ENCODE results near the gene NACC2.

Gene NACC2

DNA sequence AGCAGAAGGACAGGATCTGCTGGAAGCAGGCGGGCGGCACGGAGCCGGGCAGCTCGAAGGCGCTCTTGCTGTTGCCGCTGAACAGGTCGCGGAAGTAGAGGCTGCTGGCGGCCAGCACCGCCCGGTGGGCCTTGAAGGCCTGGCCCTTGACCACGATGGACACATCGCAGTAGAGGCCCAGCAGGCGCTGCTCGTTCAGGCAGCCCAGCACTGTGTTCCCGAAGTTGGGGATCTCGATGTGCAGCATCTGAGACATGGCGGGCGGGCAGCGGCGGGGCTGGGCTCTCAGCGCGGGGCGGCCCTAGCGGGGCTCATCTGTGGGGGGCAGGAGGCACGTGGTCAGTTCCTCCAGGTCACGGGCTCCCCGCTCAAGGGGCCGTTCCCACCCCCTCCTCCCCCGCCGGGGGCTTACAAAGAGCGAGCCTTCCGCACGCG lies 44.8 kb downstream of the NACC2 start:
- no peak overlapping the region for H3K27ac Mint-ChIP-seq
- no peak for DNase-seq
- peaks cover 22% of the 10 kb centered on the region for H3K4me1 Mint-ChIP-seq
- TF ChIP-seq CTCF (IDR thresholded peaks at IDR 0.05) = no peak
- peaks cover 29% of the 10 kb centered on the region for H3K27me3 Mint-ChIP-seq (ENCODE audit: low read depth, poor library complexity)
- H3K36me3 Mint-ChIP-seq (ENCODE audit: low read depth) = no peaks in the 10 kb centered on the region
- no peak overlapping the region for H3K4me3 Mint-ChIP-seq
- no peaks in the 10 kb centered on the region for H3K9me3 Mint-ChIP-seq

DNA sequence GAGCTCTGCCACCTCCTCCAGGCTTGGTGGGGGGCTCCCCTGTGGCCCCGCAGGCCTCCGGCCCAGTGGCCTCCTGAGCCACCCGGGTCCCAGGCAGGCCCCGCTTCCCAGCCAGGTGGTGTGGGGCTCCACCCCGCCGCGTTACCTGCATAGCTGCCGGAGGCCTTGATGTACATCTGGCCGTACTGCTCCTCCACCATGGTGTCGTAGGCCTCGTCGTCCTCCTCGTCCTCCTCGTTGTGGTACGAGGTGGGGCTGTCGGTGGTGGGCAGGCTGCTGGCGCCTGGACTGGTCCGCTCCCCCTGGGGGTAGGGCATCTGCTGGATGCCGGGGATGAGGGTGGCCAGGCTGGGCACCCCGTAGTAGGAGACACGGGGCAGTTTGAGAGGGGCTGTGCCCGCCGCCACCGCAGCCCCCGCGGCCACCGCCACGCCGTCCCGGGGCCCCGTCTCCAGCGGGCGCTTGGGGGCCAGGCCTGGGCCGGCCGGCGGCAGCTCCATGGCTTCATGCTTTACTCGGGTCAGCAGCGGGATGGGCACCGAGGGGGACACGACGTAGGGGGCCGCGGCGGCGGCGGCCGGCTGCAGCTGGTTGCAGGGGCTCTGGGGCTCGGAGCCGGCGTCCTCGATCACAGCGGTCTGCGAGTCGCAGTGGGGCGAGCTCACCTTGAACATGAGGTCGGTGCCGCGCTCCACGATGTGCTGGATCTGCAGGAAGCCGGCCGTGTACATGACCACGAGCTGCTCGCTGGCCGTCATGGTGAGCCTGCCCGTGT lies 45.4 kb downstream of the NACC2 start:
- no peak for DNase-seq
- Mint-ChIP-seq H3K27me3 (ENCODE audit: low read depth, poor library complexity) (peaks cover 29% of the 10 kb centered on the region), H3K4me1 (peaks cover 19% of the 10 kb centered on the region)

DNA sequence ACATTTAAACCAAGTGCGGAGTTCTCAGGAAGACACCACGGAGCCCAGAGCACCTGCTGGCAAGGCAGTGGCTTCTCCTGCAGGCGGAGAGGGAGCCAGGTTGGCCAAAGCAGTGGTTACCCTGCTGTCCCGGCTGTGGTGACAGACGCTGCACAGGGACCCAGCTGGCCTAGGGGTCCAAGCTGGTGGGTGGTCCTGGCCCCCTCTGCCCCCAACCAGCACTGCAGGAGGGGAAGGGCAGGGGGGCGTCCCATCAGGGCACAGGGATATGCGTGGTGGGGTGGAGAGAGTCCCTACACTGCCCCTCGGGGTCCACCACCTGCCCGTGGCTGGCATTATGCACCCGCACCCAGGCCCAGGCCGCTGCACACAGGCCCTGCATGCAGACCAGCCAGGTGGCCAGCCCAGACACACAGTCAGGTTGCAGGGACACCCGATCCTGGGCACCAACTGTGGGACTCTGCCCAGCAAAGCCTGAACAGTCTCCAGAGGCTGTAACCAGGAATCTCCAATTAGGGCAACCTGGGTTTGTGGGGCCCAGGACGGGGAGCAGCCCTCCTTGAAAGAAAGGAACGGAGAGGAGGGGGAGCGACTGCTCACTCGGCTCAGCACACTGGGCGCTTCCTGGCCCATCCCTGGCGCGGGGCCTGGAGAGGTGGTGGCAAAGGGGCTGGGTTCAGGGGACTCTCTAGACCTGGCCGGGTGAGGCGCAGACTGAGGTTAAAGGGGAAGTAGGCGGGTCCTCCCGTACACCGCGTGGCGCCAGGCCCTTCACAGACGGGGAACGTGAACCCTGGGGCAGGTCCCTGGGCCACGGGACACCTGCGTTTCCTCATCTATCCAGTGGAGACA lies 46.3 kb downstream of the NACC2 start:
- no peak for DNase-seq
- Mint-ChIP-seq H3K4me1 (peaks cover 15% of the 10 kb centered on the region), H3K27ac (no peak overlapping the region), H3K36me3 (ENCODE audit: low read depth) (no peaks in the 10 kb centered on the region), H3K9me3 (no peaks in the 10 kb centered on the region), H3K4me3 (no peak overlapping the region), H3K27me3 (ENCODE audit: low read depth, poor library complexity) (peaks cover 26% of the 10 kb centered on the region)
- TF ChIP-seq CTCF (IDR thresholded peaks at IDR 0.05) = no peak

More for the DNA sequence above, 45.4 kb downstream of the NACC2 start:
- H3K36me3 Mint-ChIP-seq (ENCODE audit: low read depth) = no peaks in the 10 kb centered on the region
- H3K9me3 Mint-ChIP-seq = no peaks in the 10 kb centered on the region
- no peak overlapping the region for H3K4me3 Mint-ChIP-seq
- no peak overlapping the region for H3K27ac Mint-ChIP-seq
- TF ChIP-seq CTCF (IDR thresholded peaks at IDR 0.05) = no peak

DNA sequence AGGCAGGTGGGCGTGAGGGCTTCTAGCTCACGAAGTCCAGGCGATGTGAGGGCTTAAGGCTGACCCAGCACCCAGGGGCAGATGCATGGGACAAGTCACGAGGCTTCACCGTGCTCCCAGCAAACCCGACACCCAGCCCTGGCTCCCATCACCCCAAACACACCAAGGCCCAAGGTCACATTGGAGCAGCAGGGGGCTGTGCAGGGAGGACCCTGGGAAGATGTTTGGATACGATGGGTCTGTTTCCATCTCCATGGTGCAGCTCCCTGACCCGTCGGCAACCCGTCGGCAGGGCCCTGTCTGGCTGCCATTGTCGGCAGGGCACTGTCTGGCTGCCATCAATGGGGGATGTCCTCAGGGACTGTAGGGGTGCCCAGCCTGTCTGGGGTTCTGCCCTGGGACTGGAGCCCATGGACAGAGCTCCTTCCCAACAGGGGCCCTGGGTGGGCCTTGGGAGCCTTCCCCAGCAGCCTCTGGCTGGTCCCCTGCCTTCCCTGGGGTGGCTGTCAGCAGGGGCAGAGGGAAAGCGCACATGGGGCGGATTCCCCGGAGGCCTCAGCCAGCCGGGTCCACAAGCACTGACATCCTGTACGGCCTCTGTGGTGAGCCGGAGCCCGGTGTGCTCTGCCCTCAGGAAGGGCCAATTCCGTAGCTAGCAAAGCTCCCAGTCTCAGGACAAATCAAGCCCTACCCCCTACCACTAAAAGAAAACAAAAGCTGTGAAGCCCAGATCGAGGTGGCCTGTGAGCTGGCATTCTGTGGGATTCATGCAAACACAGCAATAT lies 47.1 kb downstream of the NACC2 start:
- Mint-ChIP-seq H3K27me3 (ENCODE audit: low read depth, poor library complexity) (peaks cover 18% of the 10 kb centered on the region), H3K9me3 (no peaks in the 10 kb centered on the region), H3K4me3 (no peak overlapping the region), H3K36me3 (ENCODE audit: low read depth) (no peaks in the 10 kb centered on the region), H3K4me1 (peaks cover 8% of the 10 kb centered on the region), H3K27ac (no peak overlapping the region)
- no peak for TF ChIP-seq CTCF (IDR thresholded peaks at IDR 0.05)
- DNase-seq = no peak

GRCh38 chr9:136047076-136047774 lies 47.9 kb downstream of the NACC2 start:
- Mint-ChIP-seq H3K9me3 (no peaks in the 10 kb centered on the region), H3K4me3 (no peak overlapping the region), H3K27me3 (ENCODE audit: low read depth, poor library complexity) (peaks cover 13% of the 10 kb centered on the region), H3K4me1 (peaks cover 4% of the 10 kb centered on the region), H3K27ac (no peak overlapping the region), H3K36me3 (ENCODE audit: low read depth) (no peaks in the 10 kb centered on the region)
- no peak for TF ChIP-seq CTCF (IDR thresholded peaks at IDR 0.05)
- no peak for DNase-seq

Measured in nephron progenitor cell (in vitro differentiated cells).